Left lung (tissue), 10 donors: Measurements from ENCODE around the gene CLECL1. TPM values are rescaled to one million over a fixed set of nuclear protein-coding genes. Genes with fewer than 3 reads are reported as not detected.
A peak's percentile ranks its signal among the peaks of the same experiment; 100 is the strongest.

Source experiments
- ATAC-seq: fragments of 200-7000 bp; cut with Tn5 transposase; one replicate; pipeline ENCODE4 v1.9.1; 2020; ENCODE audit warnings: moderate library complexity
- DNase-seq, 4 donors: peaks; one replicate each; pipeline ENCODE4 v3.0.0-alpha.2; 2013 to 2020
- H3K27ac ChIP-seq, 2 donors: fragments of 200-600 bp; sonication (generic) in 1 of 2; one replicate each; pipeline versions ENCODE4 v1.5.0 to v1.8.0; 2020 to 2021
- H3K27me3 ChIP-seq, 2 donors: fragments of 200-600 bp; sonication (generic) in 1 of 2; one replicate each; pipeline versions ENCODE4 v1.5.0 to v1.8.0; 2020 to 2021
- H3K36me3 ChIP-seq, 2 donors: fragments of 200-600 bp; sonication (generic) in 1 of 2; one replicate each; pipeline versions ENCODE4 v1.5.0 to v1.8.0; 2020 to 2021
- H3K4me1 ChIP-seq, 2 donors: fragments of 200-600 bp; one replicate each; pipeline ENCODE4 v1.8.0; 2021
- H3K4me3 ChIP-seq, 2 donors: fragments of 200-600 bp; sonication (generic) in 1 of 2; one replicate each; pipeline versions ENCODE4 v1.5.0 to v1.8.0; 2020 to 2021; ENCODE audit warnings: mild to moderate bottlenecking in 1 of 2
- H3K9me3 ChIP-seq, 2 donors: fragments of 200-600 bp; sonication (generic) in 1 of 2; one replicate each; pipeline versions ENCODE4 v1.5.0 to v1.8.0; 2020 to 2021
- CTCF ChIP-seq, 2 donors: fragments of 200-600 bp; sonication (generic) in 1 of 2; IDR thresholded peaks; one replicate each; pipeline versions ENCODE4 v1.5.0 to v1.8.0; 2021; ENCODE audit warnings: antibody characterized with exemption in 2 of 2
- intact Hi-C, 2 donors: fragments of 100-400 bp; cut with DNase I; formaldehyde crosslinking; loops; one replicate each; pipeline versions ENCODE4 v1.11.2 to v1.14.2; 2022
- polyA plus RNA-seq, 6 donors: library from polyadenylated mRNA; unstranded; fragments of 120-200 nt; gene quantifications; one replicate each; pipeline ENCODE4 v1.2.1, GENCODE V29; 2013; ENCODE audit not compliant: insufficient read length in 6 of 6
- total RNA-seq, 2 donors: library from RNA; stranded (reverse); fragmentation: NEBNext Ultra II Directional; extraction: Animal tissue kit (Norgen Biotek cat#: 25700); gene quantifications; one replicate each; pipeline ENCODE4 v1.2.1, GENCODE V29; 2021
- donor health status: DM: no; HTN: yes; CAD: no.
- donor health status: DM: no; HTN: no; CAD: no.

The CLECL1 gene
- total and polyA plus RNA-seq, 8 donors, result 0.15 to 0.52 (median 0.37) TPM; not detected in 2

- Histone ChIP-seq H3K36me3 (no peaks in the 10 kb centered on the region), H3K27me3 (no peaks in the 10 kb centered on the region), H3K27ac (no peak overlapping the region), H3K4me3 (no peak overlapping the region), H3K9me3 (no peaks in the 10 kb centered on the region), H3K4me1 (peaks cover 0 to 46% of the 10 kb centered on the region in 2 donors)
- no peak for DNase-seq
- TF ChIP-seq CTCF (IDR thresholded peaks at IDR 0.05), result no peak
- peak; percentile 30 for ATAC-seq
- intact Hi-C loops, result no loop called here
These were observed 30.1 kb upstream of the CLECL1 start for GRCh38 chr12:9763025-9763424.

DNA sequence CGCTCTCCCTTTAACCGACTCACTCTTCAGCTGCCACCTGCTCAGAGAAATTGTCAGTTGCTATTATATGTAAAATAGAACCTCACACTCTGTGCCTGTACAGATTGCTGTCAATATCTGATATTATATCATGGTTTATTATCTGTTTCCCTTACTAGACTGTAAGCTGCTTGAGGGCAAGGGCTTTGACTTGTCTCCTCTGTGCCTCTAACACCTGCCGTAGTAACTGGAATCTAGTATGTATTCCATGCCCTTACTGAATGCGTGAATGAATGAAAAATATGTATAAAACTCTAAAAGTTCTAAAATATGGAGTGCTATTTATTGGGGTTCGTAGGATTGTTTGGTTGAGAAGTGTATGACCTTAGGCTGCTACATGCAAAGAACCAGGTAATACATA, 29.5 kb upstream of the CLECL1 start:
- Histone ChIP-seq H3K4me1 (peaks cover 0 to 46% of the 10 kb centered on the region in 2 donors), H3K9me3 (no peaks in the 10 kb centered on the region), H3K36me3 (no peaks in the 10 kb centered on the region), H3K4me3 (no peak overlapping the region), H3K27ac (no peak overlapping the region), H3K27me3 (no peaks in the 10 kb centered on the region)
- no peak for TF ChIP-seq CTCF (IDR thresholded peaks at IDR 0.05)
- DNase-seq (no peak), ATAC-seq (no peak)
- intact Hi-C loops, result no loop called here

DNA sequence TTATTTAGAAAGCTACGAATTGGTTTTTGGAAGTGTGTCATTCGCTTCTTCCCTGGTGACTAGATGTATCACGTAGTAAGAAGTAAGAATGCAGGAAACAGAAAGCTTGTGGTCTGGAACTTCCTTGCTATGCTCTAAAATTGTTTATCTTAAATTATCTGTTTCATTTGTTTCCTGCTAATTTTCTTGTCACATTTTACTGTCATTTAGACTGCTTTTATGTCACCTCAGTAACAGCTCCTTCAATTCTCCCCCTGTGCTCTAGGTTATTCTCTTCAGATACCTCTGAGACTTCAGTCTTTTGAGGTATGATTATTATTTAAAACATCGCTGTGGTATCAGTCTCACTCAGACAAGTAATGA, 28.5 kb upstream of the CLECL1 start:
- ATAC-seq, result peak; percentile 32
- TF ChIP-seq CTCF (IDR thresholded peaks at IDR 0.05), result no peak

DNA sequence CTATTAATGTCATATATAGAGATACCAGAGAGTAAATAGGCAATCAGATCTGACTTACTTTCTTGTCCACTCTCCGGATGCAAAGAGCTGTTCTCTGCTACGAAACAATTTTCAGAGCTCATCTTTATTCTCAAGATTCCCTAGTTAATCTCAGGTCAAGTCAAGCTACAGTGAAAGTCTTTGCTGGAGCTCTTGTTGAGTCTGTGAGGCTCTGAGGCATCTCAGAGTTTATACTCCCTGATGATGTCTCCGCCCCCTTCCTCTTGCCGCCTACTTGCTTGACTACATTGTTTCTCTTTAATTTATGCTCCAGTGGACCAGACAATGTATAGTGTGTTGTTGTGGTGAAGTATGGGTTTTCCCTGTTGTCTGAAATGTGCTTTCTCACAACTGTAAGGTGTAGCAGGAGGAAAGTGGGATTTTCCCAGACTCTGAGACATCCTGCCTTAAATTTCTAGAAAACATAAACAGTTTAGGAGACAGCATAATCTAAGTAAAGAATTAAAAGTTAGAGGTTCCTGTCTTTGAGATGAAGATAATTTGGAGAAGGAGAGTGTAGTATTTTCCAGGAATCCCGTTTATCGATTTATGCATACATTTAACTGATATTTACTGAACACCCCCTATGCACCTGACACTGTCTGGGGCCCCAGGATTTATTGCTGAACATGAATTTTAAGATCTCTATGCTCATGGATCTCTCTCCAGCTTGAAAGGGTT, 28.0 kb upstream of the CLECL1 start, which contains the start of gene CD69:
Gene CD69, minus strand, starts transcription at position 203 of the 720 bp plus-strand sequence. Its CDS starts 81 bp downstream, at position 122.
- ATAC-seq (peak; percentile 57), DNase-seq (no peak)
- intact Hi-C loops, result no loop called here
- H3K36me3 ChIP-seq, result no peaks in the 10 kb centered on the region
- peaks cover 0 to 46% of the 10 kb centered on the region in 2 donors for H3K4me1 ChIP-seq
- no peak for TF ChIP-seq CTCF (IDR thresholded peaks at IDR 0.05)
- peak within 1 kb of the TSS in 1 of 2 donors; percentile 47 for H3K4me3 ChIP-seq
- H3K27me3 ChIP-seq, result no peaks in the 10 kb centered on the region
- peak within 1 kb of the TSS; percentile 22 to 76 for H3K27ac ChIP-seq
- no peaks in the 10 kb centered on the region for H3K9me3 ChIP-seq

More for the DNA sequence above, 28.5 kb upstream of the CLECL1 start:
- DNase-seq, result no peak
- no peaks in the 10 kb centered on the region for H3K36me3 ChIP-seq
- peak overlapping the region in 1 of 2 donors; percentile 47 for H3K4me3 ChIP-seq
- no peaks in the 10 kb centered on the region for H3K27me3 ChIP-seq
- intact Hi-C loops, result no loop called here
- peaks cover 0 to 46% of the 10 kb centered on the region in 2 donors for H3K4me1 ChIP-seq
- no peaks in the 10 kb centered on the region for H3K9me3 ChIP-seq
- peak overlapping the region; percentile 22 to 73 for H3K27ac ChIP-seq

- DNase-seq (no peak), ATAC-seq (no peak)
- no peaks in the 10 kb centered on the region for H3K27me3 ChIP-seq
- H3K27ac ChIP-seq, result peak overlapping the region in 1 of 2 donors; percentile 73
- no peaks in the 10 kb centered on the region for H3K36me3 ChIP-seq
- intact Hi-C loops, result no loop called here
- peak overlapping the region in 1 of 2 donors; percentile 47 for H3K4me3 ChIP-seq
- no peak for TF ChIP-seq CTCF (IDR thresholded peaks at IDR 0.05)
- H3K4me1 ChIP-seq, result peaks cover 0 to 41% of the 10 kb centered on the region in 2 donors
- no peaks in the 10 kb centered on the region for H3K9me3 ChIP-seq
These were observed 27.2 kb upstream of the CLECL1 start for GRCh38 chr12:9760120-9760519.
